Effector CD8-positive, alpha-beta T cell (primary cell): ENCODE results near the gene STRA8.

ENCODE experiments used
- DNase-seq: peaks from one replicate; lab custom pipeline; 2025; lab: John Stamatoyannopoulos, UW

The STRA8 gene

DNA sequence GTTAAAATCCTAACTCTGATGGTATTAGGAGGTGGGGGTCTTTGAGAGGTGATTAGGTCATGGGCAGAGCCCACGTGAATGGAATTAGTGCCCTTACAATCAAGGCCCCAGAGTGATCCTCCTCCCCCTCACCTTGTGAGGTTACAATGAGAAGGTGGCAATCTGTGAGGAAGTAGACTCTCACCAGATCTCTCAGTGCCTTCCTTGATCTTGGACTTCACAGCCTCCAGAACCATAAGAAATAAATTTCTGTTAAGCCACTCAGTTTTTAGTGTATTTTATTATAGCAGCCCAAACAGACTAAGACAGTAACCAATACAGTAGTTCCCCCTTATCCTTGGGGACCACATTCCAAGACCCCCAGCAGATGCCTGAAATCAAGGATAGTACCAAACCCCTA, 32.0 kb downstream of the STRA8 start:
- DNase-seq, result no peak

DNA sequence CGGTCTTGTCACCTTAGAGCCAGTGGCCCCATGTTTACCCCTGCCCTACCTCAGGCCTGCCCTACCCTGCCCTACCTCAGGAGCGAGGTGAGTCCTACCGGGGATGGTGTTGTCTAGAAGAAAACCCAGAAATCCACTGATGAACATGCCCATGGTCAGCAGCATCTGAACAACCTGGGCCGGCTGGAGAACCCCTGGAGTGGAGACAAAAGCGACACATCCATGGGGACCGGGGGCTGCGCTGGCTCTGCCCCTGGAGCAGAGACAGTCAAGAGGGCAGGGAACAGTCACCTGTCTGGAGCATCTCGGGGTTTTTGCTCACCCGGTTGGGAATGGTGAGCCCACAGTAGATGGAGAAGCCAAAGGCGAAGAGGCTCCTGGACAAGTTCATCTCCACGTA, 36.3 kb downstream of the STRA8 start:
- no peak for DNase-seq

DNA sequence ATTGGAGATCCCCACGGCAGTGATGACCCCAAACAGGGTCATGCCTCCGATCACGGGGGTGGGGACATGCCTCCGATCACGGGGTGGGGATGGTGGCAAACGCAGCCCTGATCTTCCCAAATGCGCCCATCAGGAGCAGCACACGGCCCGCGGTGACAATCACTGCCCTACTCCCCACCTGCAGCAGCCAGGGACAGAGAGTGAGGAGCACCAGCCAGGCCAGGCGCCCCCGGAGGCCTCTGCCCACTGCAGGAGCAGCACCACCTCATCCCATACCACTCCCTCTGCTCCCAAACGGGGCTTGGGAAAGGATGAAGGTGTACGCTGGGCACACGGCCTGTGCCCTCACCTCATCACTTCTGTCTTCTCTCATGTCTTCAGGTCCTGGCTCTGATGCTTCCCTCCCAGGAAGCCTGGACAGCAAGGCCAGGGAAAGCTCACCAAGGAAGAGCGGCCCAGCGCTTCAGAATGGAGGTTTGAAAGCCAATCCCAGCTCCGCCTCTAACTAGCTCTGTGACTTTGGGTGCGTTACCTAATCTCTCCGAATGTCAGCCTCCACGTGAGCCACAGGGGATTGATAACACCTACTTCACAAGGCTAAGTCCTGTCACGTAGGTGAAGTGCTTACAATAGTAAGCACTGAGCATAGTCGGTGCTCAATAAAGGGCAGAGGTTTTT, 37.1 kb downstream of the STRA8 start:
- no peak for DNase-seq

DNA sequence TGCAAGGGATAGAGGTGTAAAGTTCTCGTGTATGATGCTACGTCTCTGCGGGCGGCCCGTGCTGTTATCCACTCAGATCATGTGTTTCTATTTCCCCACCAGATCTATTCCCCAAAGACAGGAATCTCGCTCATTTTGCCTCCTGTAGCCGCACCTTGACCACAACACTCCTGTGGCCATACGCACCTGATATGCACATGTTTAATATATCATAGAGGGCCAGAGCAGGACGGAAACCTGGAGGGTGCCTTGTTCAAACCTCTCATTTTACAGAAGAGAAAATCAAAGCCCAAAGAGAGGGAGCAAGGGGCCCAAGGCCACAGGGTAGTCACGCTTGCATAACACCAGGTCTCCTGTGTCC, 37.6 kb downstream of the STRA8 start:
- DNase-seq, result no peak

DNA sequence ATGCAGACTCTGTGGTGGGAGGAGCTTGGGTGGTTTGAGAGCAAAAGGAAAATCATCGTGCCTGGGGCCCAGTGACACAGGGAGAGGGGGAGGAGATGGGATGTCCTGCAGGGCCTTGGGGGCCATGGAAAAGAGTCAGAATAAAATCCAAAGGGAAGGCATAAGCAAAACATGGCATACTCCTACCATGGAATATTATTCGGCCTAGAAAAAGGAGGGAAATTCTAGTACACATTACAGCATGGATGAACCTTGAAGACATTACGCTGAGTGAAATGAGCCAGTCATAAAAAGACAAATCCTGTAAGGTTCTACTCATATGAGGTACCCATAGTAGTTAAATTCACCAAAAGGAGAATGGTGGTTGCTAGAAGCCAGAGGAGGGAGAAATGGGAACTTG, 38.7 kb downstream of the STRA8 start:
- DNase-seq, result no peak

DNA sequence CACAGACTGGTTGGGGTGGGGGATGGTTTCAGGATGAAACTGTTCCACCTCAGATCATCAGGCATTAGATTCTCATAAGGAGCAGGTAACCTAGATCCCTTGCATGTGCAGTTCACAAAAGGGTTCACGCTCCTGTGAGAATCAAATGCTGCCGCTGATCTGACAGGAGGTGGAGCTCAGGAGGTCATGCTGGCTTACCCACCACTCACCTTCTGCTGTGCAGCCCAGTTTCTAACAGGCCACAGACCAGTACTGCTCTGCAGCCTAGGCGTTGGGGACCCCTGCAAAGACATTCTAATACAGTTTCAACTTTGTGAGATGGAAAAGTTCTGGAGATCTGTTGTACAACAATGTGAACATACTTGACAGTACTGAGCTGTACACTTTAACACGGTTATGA, 39.9 kb downstream of the STRA8 start:
- no peak for DNase-seq

DNA sequence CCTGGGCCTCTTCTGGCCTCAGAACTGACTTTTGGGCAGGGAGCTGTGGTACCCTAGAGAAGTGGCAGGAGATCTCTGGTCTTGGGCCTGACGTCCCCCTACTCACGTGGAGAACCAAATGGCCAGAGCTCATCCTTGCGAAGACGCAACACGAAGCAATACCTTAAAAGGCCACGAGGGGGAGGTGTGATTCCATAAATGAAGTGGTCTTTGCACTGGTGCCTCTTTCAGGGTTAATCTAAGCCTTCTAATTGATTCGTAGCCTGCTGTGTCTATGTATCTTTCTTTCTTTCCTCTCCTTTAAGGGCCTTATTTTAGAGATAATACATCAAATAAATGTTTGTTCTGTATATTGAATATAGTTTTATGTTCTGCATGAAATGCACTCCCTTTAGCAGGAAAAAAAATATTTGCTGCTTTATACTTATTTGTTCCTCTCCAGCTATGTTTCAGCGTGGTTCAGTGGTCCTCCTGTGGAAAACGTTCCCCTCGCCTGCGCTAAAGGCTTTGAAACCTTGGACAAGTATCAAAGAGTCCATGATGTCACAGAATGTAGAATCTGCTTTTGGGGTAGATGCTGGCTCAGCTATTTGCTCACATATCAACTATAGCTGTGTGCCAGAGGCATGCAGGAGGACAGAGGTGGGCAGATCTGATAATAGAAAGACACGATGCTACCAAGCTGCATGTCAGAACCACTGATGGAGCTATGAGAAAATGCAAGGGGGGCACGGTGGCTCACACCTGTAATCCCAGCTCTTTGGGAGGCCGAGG, 41.0 kb downstream of the STRA8 start:
- peak; percentile 61 for DNase-seq

DNA sequence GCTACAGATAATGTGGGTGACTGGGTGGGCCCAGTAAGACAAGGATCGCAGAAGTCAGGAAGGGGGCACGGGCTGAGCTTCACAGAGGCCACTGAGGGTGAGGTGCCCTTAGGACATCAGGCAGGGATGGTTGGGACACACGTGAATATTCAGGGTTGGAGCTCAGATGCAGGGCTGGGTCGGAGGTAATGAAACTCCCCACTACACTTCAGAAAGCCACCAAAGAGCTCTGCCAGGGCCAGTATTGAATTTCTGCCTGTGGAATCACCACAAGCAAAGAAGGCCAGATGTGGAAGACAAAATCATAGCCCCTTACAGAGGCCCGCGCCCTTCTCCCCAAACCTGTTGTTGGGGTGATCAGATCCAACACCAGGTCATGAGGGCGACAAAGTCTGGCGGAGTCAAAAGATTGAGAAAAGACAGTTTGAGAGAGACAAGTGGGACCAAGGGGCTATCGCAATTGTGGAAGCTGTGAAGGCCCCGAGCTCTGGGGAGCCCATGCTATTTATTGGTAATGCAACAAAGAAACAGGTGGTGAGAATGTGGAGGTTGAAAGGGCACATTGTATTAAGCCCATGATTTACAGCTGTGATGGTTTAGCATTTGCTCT, 42.4 kb downstream of the STRA8 start:
- no peak for DNase-seq

DNA sequence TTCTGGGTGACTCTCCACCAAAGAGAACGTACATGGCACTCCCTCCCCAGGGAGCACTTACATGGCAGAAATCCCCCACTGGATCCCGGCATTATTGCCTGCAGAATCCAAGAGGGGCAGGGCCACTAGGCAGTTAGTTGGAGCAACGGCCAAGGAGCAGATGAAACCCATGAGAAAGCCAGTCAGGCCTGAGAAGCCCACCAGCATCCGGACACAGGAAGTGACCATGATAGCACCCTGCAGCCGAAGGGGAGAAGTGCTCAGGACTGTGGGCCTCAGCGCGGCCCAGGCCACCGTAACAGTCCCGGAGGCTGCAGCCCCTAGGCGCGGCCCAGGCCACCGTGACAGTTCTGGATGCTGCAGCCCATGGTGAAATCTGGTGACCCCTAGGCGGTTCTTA, 43.5 kb downstream of the STRA8 start:
- DNase-seq, result no peak

DNA sequence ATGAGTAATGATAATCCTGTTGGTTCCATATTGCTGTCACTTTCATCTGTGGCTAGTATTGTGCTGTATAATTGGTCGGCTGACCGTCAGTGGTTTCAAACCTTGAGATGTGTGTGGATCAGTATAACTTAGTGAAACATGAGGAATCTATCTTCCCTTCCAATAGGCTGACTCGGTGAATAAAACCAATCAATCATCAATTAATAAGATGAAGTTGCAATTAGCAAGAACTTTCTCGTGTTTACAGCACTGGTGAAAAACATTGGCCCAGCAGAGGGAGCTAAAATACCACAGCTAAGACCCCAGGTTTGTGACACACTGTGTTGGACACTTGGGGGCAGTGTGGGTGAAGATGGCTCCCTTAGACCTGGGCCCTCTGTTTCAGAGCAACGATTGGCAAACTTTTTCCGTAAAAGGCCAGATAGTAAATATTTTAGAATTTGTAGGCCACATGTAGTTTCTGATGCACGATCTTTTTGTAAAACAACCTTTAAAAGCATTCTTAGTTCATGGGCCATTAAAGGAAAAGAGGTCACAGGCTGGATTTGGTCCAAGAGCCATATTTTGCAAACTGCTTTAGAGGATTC, 47.8 kb downstream of the STRA8 start:
- DNase-seq, result peak; percentile 59

DNA sequence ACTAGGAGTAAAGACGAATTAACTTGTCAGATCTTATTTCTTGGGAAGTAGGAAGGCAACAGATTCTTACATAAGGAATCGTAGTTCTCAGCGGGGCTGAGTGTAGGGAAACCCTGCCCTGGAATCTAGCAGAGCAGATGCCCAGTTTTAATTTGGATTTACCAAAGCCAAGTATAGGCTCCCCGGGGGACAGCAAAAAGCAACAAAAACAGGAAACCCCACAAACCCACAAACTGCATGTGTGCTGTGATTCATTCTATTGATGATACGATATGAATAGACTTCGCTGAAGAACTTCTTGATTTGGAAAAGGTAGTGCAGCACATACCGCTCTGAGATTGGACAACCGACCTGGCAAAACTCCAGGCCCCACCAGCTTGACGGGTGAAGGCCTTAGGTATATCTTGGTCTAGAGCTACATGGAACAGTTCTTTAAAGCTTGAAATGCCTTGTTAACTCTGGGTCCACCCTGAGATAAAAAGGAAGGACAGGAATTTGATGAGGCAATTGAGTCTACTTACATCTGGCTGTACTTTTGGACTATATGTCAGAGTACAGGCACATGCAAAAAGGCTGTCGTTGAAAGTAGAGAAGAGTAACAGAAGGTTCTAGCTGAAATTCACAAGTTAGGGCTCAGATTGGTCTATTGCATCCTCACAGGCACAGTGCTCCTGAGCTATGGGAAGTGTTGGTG, 49.1 kb downstream of the STRA8 start:
- DNase-seq, result no peak

DNA sequence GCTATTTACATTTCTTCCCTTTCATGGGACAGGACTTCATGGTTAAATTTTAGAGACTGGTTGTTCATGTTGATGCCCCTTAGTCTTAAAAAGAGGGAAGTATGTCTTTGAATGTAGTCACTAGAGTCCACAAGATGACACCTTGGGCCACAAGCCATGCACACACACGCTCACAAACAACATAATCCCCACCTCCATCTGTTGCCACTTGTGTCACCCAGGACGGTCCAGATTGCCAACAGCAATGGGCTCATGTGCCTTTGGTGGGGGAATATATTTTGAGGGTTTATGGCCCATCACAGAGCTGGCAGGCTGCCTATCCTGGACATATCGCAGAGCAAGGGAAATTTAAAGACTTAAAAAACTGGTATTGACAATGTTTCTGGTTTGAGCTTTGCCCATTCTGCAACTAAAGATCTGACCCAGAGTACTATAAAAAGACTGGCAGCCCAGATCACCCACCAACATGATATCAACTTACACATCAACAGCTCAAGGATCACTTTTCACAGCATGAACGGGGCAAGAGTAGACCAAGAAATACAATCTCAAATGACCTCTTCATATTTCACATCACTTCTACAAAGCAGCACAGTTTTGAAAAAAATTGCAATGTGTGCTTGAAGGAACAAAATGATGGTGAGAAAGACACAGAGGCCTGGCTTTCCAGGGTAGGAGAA, 50.5 kb downstream of the STRA8 start:
- DNase-seq, result no peak

DNA sequence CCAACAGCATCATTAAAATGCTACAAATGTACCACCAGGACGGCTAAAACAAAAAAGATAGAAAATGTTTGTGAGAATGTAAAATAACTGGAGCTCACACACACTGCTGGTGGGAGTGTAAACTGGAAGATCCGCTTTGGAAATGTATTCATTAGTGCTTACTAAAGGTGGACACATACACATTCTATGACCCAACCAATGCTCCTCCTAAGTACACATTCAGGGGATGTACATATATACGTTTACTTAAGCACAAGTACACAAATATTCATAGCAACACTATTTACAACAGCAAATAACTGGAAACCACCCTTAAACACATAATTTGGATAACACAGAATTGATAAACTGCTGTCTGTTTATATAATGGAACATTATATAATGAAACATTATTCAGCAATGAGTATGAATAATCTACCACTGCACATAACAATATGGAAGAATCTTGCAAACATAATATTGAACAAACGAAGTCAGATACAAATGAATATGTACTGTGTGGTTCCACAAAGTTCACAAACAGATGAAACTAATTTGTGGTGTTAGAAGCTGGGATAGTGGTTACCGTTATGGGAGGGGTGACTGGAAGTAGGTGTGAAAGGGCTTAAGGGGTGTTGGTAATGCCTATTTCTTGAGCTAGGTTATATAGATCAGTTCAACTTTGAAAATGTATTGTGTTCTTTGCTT, 52.1 kb downstream of the STRA8 start:
- no peak for DNase-seq

DNA sequence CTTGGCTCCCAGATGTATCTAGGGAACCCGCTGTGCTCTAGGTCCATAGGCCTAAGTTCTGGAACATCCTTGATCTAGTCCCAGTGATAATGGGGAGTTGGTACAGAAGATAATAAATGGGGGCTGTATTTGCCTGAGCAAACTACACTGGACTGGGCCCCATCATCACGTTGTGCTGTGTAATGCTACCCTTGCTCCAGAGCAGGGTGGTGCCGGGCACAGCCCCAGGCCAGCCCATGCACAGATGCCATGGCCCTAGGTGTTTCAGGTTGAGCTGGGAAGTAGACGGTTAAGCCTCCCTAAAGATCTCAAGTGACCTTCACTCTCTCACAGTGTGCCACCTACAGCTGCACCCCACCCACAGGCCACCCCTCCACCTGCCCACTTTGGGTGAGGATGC, 53.2 kb downstream of the STRA8 start:
- no peak for DNase-seq

DNA sequence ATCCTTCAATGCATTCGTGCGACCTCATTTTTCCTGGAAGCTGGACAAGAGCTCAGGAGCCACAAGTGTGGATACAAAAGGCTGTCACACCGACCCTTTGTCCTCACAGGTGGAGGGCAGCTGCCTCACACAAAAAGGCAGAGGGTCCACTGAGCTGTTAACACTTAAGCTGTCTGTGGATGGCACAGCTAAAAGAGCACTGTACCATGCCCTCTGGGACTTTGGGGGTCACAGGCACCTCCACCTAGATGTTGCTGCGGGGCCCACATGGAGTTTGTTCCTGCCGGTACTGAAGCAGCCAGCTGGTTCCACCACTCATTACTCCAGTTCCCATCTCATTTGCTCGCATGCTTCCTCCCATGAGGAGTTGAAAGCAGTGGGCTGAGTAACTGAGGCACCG, 57.0 kb downstream of the STRA8 start:
- DNase-seq, result no peak

DNA sequence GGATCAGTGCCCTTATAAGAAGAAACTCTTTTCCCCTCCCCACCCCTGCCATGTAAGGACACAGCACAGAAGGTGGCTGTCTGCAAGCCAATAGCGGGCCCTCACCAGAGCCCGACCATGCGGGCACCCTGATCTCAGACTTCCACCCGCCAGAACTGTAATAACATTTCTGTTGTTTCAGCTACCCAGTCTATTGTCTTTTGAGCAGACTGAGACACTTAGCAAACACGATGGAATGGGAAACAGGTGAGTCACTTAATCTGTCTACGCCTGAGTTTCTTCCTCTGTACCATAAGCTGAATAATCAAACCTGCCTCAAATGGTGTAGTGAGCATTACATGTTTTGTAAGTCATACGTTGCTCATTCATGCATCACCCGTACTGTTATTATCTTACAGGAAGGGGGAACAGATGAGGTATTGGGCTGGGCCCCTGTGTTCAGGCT, 58.2 kb downstream of the STRA8 start:
- DNase-seq, result no peak

DNA sequence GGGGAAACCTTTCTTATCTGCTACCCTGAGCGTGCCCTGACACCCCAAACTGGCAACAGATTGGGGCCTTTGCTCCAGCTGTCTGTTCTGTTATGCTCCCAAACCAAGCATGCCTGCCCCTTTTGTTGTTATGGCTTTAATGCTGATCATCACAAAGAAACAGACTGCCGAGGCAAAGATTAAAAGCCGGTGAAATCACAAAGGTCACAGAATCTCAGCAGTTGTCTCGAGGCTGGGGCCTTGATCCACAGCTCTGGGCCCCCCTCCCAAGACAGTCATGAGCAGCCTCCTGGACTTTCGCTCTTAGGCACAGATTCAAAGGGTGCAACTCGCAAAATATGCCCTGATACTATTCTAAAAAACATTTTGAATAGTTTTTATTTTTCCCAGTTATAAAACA, 65.6 kb downstream of the STRA8 start:
- no peak for DNase-seq

DNA sequence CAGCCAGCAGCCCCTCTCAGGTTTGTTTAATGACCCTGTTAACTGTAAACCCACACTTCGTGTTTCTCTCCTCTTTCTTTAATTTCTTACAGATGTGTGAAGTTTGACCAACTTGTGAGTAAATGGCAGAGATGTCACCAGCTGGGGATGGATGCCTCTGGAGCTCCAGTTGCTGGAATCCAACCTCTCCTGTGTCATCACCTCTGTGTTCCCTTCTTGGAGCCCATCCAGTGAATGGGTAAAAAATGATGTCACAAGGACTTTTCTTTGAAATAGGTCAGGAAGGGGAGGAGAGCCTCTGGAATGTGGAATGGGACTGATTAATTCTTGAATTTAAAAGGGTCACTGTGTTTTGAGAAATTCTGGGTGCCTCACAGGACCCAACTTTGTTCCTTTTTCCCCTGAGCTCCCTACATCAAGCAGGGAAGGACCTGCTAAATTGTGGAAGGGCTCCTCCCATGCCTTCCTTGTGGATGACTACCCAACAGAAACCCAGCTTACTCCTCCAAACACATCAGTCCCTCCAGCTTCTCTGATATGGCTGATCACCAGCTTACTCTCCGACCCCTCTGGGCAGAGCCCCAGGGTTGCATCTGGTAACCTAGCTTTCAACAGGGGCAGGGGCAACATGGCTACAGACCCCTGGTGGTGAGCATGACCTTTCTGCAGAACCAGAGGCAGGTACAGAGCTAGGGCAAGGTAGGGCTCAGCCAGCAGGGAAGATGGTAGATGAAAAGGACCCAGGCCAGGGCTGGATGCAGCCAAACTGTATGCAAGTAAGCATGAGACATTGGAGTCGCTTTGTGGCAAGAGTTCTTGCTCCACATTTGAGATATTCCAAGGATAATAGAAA, 67.5 kb downstream of the STRA8 start:
- no peak for DNase-seq
